T-helper 2 cell treated with Interferon-gamma antibody and Interleukin-4, amounts not matched to agents 5 μg/mL and 100 μg/mL, for 36 hours (primary cell): ENCODE results near the gene PTRHD1.

ENCODE experiments used
- DNase-seq: peaks from one replicate; pipeline ENCODE4 v3.0.0; 2021; ENCODE audit warnings: low spot score
- H3K27ac Mint-ChIP-seq: one replicate; pipeline ENCODE4 v1.8.0; 2021; ENCODE audit warnings: mild to moderate bottlenecking, mixed read lengths
- H3K27me3 Mint-ChIP-seq: one replicate; pipeline ENCODE4 v1.8.0; 2021; ENCODE audit warnings: low read depth, mixed read lengths
- H3K36me3 Mint-ChIP-seq: one replicate; pipeline ENCODE4 v1.8.0; 2021; ENCODE audit warnings: low read depth, mixed read lengths
- H3K4me1 Mint-ChIP-seq: one replicate; pipeline ENCODE4 v1.8.0; 2021; ENCODE audit warnings: low read depth, mixed read lengths
- H3K4me3 Mint-ChIP-seq: one replicate; pipeline ENCODE4 v1.8.0; 2022; ENCODE audit warnings: mild to moderate bottlenecking, moderate library complexity, mixed read lengths
- H3K9me3 Mint-ChIP-seq: one replicate; pipeline ENCODE4 v1.8.0; 2021; ENCODE audit warnings: mixed read lengths

The PTRHD1 gene

GRCh38 chr2:24743924-24744323, 49.3 kb downstream of the PTRHD1 start:
- peaks cover 3% of the 10 kb centered on the region for H3K4me1 Mint-ChIP-seq
- no peaks in the 10 kb centered on the region for H3K9me3 Mint-ChIP-seq
- no peak for DNase-seq
- H3K4me3 Mint-ChIP-seq, result no peak overlapping the region
- peaks cover 9% of the 10 kb centered on the region for H3K36me3 Mint-ChIP-seq
- H3K27ac Mint-ChIP-seq, result no peak overlapping the region
- H3K27me3 Mint-ChIP-seq, result no peaks in the 10 kb centered on the region

DNA sequence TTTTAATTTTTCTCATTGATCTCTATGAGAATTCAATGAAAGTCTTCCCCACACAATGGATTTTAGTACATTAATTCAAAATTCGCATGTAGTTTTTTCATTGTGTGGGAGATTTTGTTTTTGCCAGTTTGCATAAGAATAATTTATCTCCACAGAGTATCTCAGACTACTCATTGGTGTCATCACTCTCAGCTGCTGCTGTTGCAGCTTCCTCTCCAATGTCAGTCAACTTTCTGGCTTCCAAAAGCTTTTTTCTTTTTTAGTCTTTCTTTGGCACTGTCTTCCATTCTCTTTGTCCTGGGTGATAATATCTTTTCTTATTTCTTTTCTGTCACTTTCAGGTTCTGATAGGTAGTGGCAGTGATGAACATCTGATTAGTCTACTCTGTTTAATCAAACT, 50.5 kb downstream of the PTRHD1 start:
- H3K4me1 Mint-ChIP-seq, result peaks cover 3% of the 10 kb centered on the region
- DNase-seq, result no peak
- H3K36me3 Mint-ChIP-seq, result peaks cover 9% of the 10 kb centered on the region
- H3K4me3 Mint-ChIP-seq, result no peak overlapping the region
- H3K27me3 Mint-ChIP-seq, result no peaks in the 10 kb centered on the region
- no peaks in the 10 kb centered on the region for H3K9me3 Mint-ChIP-seq
- H3K27ac Mint-ChIP-seq, result no peak overlapping the region

- DNase-seq, result no peak
- Mint-ChIP-seq H3K4me1 (peaks cover 3% of the 10 kb centered on the region), H3K27me3 (no peaks in the 10 kb centered on the region), H3K36me3 (peaks cover 9% of the 10 kb centered on the region), H3K27ac (no peak overlapping the region), H3K9me3 (no peaks in the 10 kb centered on the region), H3K4me3 (no peak overlapping the region)
Observed at GRCh38 chr2:24740142-24740541, 53.0 kb downstream of the PTRHD1 start.
